ENCODE measurements around the gene SP2.

Gene SP2

DNA sequence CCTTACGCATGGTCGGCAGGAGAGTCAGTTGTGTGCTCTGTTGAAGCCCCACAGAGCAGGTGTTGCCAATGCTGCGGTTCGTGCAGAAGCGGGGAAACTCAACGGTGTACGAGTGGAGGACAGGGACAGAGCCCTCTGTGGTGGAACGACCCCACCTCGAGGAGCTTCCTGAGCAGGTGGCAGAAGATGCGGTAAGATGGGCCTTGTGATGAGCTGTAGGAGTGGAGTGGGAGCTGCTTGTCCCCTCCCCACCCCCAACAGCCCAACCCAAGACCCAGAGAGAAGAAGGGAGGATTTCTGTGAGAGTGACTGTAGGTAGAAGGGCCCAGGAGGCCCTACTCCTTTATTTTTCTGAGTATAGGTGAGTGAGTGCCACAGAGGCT is 79.8 kb downstream of the SP2 start:
- TF ChIP-seq, protein P1, sequence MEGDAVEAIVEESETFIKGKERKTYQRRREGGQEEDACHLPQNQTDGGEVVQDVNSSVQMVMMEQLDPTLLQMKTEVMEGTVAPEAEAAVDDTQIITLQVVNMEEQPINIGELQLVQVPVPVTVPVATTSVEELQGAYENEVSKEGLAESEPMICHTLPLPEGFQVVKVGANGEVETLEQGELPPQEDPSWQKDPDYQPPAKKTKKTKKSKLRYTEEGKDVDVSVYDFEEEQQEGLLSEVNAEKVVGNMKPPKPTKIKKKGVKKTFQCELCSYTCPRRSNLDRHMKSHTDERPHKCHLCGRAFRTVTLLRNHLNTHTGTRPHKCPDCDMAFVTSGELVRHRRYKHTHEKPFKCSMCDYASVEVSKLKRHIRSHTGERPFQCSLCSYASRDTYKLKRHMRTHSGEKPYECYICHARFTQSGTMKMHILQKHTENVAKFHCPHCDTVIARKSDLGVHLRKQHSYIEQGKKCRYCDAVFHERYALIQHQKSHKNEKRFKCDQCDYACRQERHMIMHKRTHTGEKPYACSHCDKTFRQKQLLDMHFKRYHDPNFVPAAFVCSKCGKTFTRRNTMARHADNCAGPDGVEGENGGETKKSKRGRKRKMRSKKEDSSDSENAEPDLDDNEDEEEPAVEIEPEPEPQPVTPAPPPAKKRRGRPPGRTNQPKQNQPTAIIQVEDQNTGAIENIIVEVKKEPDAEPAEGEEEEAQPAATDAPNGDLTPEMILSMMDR (IDR thresholded peaks at IDR 0.05; ENCODE audit: low read depth, low read length), result no peak
- peaks cover 58% of the 10 kb centered on the region for H3K36me3 ChIP-seq
- DNase-seq, result no peak
- H3K4me3 ChIP-seq (ENCODE audit: low read depth, low read length), result no peak overlapping the region
- H3K9me3 ChIP-seq, result no peaks in the 10 kb centered on the region
- H3K27me3 ChIP-seq, result no peaks in the 10 kb centered on the region
- H3K4me1 ChIP-seq, result peaks cover 24% of the 10 kb centered on the region

DNA sequence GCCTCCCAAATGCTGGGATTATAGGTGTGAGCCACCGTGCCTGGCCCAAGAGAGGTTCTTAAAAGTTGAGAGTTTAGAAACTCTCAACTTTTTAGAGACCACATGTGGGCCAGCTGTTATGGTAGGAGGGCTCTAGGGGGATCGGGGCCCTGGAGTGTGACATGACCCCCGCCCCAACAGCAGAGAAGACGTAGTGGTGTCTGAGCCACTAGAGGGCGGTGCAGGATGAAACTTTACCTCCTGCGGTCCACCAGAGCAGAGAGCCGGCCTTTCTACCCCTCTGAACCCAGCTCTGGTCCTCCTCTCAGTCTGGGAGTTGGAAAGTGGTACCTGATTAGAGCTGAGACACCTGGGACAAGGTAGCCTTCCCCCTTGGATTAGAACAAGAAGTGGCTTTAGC is 82.3 kb downstream of the SP2 start:
- Histone ChIP-seq H3K4me1 (peaks cover 48% of the 10 kb centered on the region), H3K4me3 (ENCODE audit: low read depth, low read length) (no peak overlapping the region), H3K36me3 (peaks cover 67% of the 10 kb centered on the region), H3K9me3 (no peaks in the 10 kb centered on the region), H3K27me3 (no peaks in the 10 kb centered on the region)
- peak; percentile 84 for DNase-seq
- TF ChIP-seq, protein P1 (IDR thresholded peaks at IDR 0.05; ENCODE audit: low read depth, low read length), result peak; percentile 89
